K562 (cell line): Measurements from ENCODE around the gene GPRIN1. TPM values are rescaled to one million over a fixed set of nuclear protein-coding genes. Genes with fewer than 3 reads are reported as not detected.

ENCODE experiments used
- CREB3 ChIP-seq: fragments of 450-650 bp; conservative IDR thresholded peaks from 2 replicates; pipeline ENCODE4 v1.6.1; 2016; ENCODE audit warnings: missing genetic modification characterization, low read depth, mild to moderate bottlenecking, missing compliant biosample characterization, moderate library complexity
- CTCFL ChIP-seq: IDR thresholded peaks from 2 replicates; pipeline ENCODE4 v1.6.1; 2011; ENCODE audit warnings: borderline replicate concordance, low read depth, mild to moderate bottlenecking, moderate library complexity, low read length; ENCODE audit not compliant: insufficient read depth, poor library complexity, severe bottlenecking
- IRF1 ChIP-seq: sonication (generic); formaldehyde crosslinking; IDR thresholded peaks from 2 replicates; pipeline ENCODE4 v1.8.0; 2022; ENCODE audit warnings: missing genetic modification reagents, mild to moderate bottlenecking, borderline replicate concordance
- POU5F1 ChIP-seq: fragments of 150-350 bp; IDR thresholded peaks from 2 replicates; pipeline ENCODE4 v1.6.1; 2014; ENCODE audit warnings: borderline replicate concordance, low read length, low read depth, mild to moderate bottlenecking; ENCODE audit not compliant: partially characterized antibody
- RBM34 ChIP-seq: fragments of 200-400 bp; formaldehyde crosslinking; IDR thresholded peaks from 2 replicates; pipeline ENCODE4 v1.6.1; 2018; ENCODE audit warnings: low read length, borderline replicate concordance; ENCODE audit not compliant: insufficient read depth
- REST ChIP-seq, 2 experiments: fragments of 450-650 bp; formaldehyde crosslinking in 1 of 2; IDR thresholded peaks; 2 replicates each; pipeline versions ENCODE4 v1.4.0 to v1.6.1; 2014 to 2020; ENCODE audit warnings: mild to moderate bottlenecking in 2 of 2, borderline replicate concordance in 1 of 2, low read depth in 1 of 2
- WHSC1 ChIP-seq: IDR thresholded peaks from one replicate; pipeline ENCODE4 v1.6.1; 2012; ENCODE audit warnings: low read length, control low read depth, inconsistent platforms
- ZNF12 ChIP-seq: sonication (generic); formaldehyde crosslinking; IDR thresholded peaks from 2 replicates; pipeline ENCODE4 v1.4.0; 2020; ENCODE audit warnings: mild to moderate bottlenecking, missing genetic modification reagents
- ZNF121 ChIP-seq: sonication (generic); formaldehyde crosslinking; conservative IDR thresholded peaks from 2 replicates; pipeline ENCODE4 v1.8.0; 2022; ENCODE audit warnings: missing genetic modification reagents
- polyA plus RNA-seq, 8 experiments: library from polyadenylated mRNA; depleted of rRNA in 4 of 8; stranded (reverse) in 5 of 8; unstranded in 3 of 8; fragments of >200 nt; fragmentation: Nextera tagmentation in 2 of 8; fragmentation: Illumina TruSeq in 1 of 8; extraction: Ambion mirVana in 2 of 8; extraction: Trizol in 1 of 8; gene quantifications; 2 replicates each; pipeline versions ENCODE4 v1.2.1 to v1.2.3, GENCODE V29; 2011 to 2014; ENCODE audit warnings: inconsistent platforms in 1 of 8, missing spikeins in 1 of 8
- total RNA-seq, 7 experiments: library from RNA; depleted of rRNA in 6 of 7; stranded (reverse); fragments of >200 nt in 6 of 7; fragmentation: Illumina TruSeq in 2 of 7; extraction: Trizol in 2 of 7; gene quantifications; 2 replicates each; pipeline versions ENCODE4 v1.2.1 to v1.2.3, GENCODE V29; 2011 to 2021; ENCODE audit warnings: low replicate concordance in 1 of 7

GPRIN1 gene
- total and polyA plus RNA-seq, 9 of the 15 experiments (the other 6 are each of a cell fraction or from before 2014, with no cell fraction given) = 0.15 to 11.6 (median 4.4) TPM

GRCh38 chr5:176609724-176610434 lies at the start of gene GPRIN1 (continued):
- TF ChIP-seq CREB3 (tag) = no peak
- TF ChIP-seq IRF1 (CRISPR knock-in tag) = no peak
- TF ChIP-seq ZNF12 (CRISPR knock-in tag) = no peak
- no peak for TF ChIP-seq RBM34
- peak; percentile 95 for TF ChIP-seq CTCFL
- TF ChIP-seq WHSC1 = no peak
- TF ChIP-seq POU5F1 = no peak
- TF ChIP-seq REST (IDR thresholded peaks at IDR 0.05; ENCODE audit: borderline replicate concordance) = peak; percentile 90
- TF ChIP-seq REST (CRISPR knock-in tag; IDR thresholded peaks at IDR 0.05; ENCODE audit: low read depth) = peak; percentile 90
- no peak for TF ChIP-seq ZNF121 (CRISPR knock-in tag)
